GM20000 (cell line): Measurements from ENCODE around the gene NR1H3.

Experiments
- DNase-seq: peaks from one replicate; pipeline ENCODE4 v3.0.0; 2012; ENCODE audit warnings: low spot score
- TF ChIP-seq, protein P1 (sequence below): IDR thresholded peaks from 2 replicates; pipeline ENCODE4 v1.5.1; 2012; ENCODE audit warnings: mild to moderate bottlenecking, control low read depth; ENCODE audit errors: extremely low read depth, missing control alignments

Gene NR1H3

DNA sequence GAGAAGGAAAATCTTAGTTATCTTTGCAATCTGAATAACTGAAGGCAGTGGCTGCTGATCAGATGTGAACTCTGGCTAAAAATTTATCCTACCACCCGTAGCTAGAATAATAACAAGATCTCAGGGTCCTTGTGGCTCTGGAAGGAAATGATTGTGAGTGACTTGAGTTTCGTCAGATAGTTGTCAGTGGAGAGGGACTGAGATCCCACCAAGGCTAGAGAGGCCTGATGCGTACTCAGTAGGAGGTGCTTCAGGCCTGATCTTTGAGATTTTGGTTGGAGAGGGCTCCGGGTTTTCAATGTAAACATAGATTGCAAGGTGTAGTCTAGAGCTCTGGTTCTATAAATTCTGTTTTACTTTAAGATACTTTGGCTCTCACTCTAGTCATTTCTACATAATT is 13.5 kb downstream of the NR1H3 start:
- DNase-seq, result no peak
- TF ChIP-seq, protein P1, sequence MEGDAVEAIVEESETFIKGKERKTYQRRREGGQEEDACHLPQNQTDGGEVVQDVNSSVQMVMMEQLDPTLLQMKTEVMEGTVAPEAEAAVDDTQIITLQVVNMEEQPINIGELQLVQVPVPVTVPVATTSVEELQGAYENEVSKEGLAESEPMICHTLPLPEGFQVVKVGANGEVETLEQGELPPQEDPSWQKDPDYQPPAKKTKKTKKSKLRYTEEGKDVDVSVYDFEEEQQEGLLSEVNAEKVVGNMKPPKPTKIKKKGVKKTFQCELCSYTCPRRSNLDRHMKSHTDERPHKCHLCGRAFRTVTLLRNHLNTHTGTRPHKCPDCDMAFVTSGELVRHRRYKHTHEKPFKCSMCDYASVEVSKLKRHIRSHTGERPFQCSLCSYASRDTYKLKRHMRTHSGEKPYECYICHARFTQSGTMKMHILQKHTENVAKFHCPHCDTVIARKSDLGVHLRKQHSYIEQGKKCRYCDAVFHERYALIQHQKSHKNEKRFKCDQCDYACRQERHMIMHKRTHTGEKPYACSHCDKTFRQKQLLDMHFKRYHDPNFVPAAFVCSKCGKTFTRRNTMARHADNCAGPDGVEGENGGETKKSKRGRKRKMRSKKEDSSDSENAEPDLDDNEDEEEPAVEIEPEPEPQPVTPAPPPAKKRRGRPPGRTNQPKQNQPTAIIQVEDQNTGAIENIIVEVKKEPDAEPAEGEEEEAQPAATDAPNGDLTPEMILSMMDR, result no peak

DNA sequence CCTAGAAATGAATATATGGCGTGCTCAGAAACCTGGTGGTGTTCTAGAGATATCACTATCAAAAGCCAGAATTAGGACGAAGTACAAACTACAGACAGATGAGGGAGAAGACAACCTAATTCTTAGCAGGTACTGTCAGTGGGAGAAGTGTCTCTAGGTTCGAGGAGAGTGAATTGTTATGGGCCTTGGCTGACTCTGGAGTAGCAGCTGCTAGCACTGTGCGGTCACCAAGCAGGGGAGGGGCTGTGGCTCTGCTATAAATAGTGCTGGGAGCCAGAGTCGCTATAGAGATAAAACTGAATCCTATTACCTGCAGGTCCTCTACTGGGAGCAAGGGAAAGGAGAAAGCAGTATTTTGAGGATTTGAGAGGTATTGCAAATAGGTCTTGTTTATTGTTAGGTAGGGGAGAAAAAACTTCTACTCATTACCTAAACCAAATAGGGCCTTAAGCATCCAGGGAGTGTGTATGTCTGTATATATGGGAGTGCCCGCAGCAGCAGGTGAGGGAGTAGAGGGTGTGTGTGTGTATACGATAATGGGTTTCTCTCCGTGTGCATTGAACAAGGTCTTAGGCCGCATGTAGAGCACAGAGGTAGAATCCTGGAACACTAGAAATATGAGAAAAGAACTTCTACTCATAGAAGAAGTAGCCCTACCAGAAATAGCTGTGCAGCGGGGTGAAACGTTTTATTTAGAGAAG is 14.3 kb downstream of the NR1H3 start:
- TF ChIP-seq, protein P1, result no peak
- DNase-seq, result peak; percentile 49

DNA sequence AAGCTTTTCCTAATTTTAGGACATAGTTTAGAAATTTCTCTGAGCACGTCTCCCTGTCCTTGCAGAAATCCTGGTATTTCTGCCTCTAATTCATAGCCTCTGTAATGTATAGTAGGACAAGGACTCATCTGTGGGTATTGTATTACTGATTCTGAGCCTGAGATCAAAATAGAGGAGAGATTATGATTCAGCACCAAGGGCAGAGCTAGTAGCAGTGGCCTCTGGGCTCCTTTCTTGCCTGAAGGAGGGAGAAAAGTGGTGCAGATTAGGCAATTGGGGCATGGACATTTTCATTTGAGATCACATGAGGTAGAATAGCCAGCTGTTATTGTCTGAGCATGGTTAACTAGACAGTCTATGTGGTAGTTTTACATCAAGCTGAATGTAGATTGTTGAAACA is 14.9 kb downstream of the NR1H3 start:
- no peak for DNase-seq

DNA sequence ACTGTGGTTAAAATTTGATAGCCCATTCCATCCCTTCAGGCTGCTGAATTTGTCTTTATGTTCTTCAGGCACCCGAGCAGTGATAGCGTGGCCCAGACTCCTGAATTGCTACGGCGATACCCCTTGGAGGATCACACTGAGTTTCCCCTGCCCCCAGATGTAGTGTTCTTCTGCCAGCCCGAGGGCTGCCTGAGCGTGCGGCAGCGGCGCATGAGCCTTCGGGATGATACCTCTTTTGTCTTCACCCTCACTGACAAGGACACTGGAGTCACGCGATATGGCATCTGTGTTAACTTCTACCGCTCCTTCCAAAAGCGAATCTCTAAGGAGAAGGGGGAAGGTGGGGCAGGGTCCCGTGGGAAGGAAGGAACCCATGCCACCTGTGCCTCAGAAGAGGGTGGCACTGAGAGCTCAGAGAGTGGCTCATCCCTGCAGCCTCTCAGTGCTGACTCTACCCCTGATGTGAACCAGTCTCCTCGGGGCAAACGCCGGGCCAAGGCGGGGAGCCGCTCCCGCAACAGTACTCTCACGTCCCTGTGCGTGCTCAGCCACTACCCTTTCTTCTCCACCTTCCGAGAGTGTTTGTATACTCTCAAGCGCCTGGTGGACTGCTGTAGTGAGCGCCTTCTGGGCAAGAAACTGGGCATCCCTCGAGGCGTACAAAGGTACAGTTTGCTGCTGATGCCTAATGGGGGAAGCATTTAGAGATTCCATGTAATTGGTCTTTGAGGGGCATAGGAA is 16.9 kb downstream of the NR1H3 start:
- TF ChIP-seq, protein P1, result no peak
- DNase-seq, result no peak

More for the DNA sequence above, 14.9 kb downstream of the NR1H3 start:
- TF ChIP-seq, protein P1, result no peak

DNA sequence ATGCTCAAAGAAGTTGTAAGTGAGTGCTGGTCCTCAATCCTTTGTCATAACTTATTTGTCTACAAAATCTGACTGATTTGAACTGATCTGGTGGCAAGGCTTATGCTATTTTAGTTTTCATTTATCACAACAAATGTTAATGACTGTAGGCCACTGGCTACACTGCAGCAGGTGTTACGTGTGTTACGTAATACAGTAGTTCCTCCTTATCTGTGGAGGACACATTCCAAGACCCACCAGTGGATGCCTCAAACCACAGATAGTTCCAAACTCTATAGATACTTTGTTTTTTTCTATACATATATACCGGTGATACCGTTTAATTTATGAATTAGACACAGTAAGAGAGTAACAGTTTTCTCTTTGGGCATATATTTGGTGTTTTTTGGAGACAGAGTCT is 19.1 kb downstream of the NR1H3 start:
- no peak for DNase-seq
- TF ChIP-seq, protein P1, result no peak

DNA sequence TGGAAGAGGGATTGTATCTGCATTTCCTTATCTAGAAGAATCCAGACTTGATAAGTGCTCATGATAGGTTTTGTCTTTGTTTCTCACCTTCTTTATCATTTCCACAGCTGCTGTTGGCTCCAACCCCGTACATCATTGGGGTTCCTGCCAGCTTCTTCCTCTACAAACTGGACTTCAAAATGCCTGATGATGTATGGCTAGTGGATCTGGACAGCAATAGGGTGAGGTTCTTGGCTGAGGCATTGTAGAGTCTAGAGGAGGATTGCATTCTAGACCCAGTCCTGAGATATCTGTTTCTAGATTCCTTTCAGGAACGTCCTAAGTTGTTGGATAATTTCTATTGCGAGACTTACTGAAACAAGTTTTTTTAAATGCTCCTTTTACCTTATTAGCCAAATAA is 20.3 kb downstream of the NR1H3 start:
- DNase-seq, result no peak
- TF ChIP-seq, protein P1, result no peak

DNA sequence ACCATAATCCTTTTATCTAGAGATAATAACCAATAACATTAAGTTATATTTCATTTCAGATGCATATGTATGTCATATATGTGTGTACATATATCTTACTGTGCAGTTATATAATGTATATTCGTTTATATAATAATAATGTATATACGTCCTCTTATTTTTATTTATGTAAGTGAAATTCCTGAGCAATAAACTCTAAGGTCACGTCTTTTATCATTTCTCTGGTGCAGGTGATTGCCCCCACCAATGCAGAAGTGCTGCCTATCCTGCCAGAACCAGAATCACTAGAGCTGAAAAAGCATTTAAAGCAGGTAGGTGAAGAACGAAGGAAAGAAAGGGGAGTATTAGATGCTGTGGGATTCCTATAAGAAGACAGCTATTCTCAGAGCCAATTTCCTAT is 21.0 kb downstream of the NR1H3 start:
- DNase-seq, result no peak
- TF ChIP-seq, protein P1, result no peak
